Activated T-helper 2 cell treated with anti-CD3 and anti-CD28 coated beads, Interferon-gamma antibody, Interleukin-2, Interleukin-4, amounts not matched to agents 10 μg/mL and 5 μg/mL and 100 μg/mL, durations not matched to agents 14 hours and 24 hours and 36 hours (primary cell): Measurements from ENCODE around the gene SF3B6. TPM values are rescaled to one million over a fixed set of nuclear protein-coding genes. Genes with fewer than 3 reads are reported as not detected.

ENCODE experiments used
- DNase-seq: peaks from one replicate; pipeline ENCODE4 v3.0.0; 2021; ENCODE audit warnings: low spot score
- H3K27ac Mint-ChIP-seq: one replicate; pipeline ENCODE4 v1.8.0; 2021; ENCODE audit warnings: mixed read lengths
- H3K27me3 Mint-ChIP-seq: one replicate; pipeline ENCODE4 v1.8.0; 2021; ENCODE audit warnings: low read depth, mixed read lengths
- H3K36me3 Mint-ChIP-seq: one replicate; pipeline ENCODE4 v1.8.0; 2021; ENCODE audit warnings: low read depth, mixed read lengths
- H3K4me1 Mint-ChIP-seq: one replicate; pipeline ENCODE4 v1.8.0; 2021; ENCODE audit warnings: low read depth, mixed read lengths
- H3K4me3 Mint-ChIP-seq: one replicate; pipeline ENCODE4 v1.8.0; 2021; ENCODE audit warnings: low read depth, mild to moderate bottlenecking, moderate library complexity, mixed read lengths
- H3K9me3 Mint-ChIP-seq: one replicate; pipeline ENCODE4 v1.8.0; 2021; ENCODE audit warnings: mixed read lengths
- intact Hi-C: fragments of 100-400 bp; cut with micrococcal nuclease; formaldehyde crosslinking; loops from one replicate; pipeline ENCODE4 v1.15.1; 2023
- total RNA-seq: library from RNA; stranded (reverse); gene quantifications from 2 replicates; pipeline ENCODE4 v1.2.3, GENCODE V29; 2022

Gene SF3B6
- total RNA-seq, 1 donor from 2014 or later, result 143 TPM

DNA sequence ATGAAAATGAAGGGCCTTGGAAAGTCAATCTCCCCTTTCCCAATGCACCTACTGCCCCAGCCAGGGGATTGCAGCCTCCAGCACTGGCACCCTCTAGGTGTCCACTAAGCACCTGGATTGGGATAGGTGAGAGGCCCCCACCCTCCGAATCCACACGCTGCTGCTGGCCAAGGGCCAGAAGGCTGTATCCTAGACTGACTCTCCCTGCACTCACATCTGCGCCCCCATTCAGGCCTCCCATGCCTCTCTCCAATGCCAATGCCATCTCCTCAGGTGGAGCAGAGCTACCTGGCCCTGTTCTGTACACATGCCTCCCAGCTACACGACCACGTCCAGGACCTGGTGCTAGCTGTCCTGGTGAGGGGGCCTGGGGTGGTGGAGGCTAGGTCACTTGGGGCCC lies 56.4 kb downstream of the SF3B6 start:
- Mint-ChIP-seq H3K4me1 (no peaks in the 10 kb centered on the region), H3K27ac (no peak overlapping the region), H3K36me3 (no peaks in the 10 kb centered on the region), H3K27me3 (no peaks in the 10 kb centered on the region), H3K4me3 (no peak overlapping the region), H3K9me3 (no peaks in the 10 kb centered on the region)
- no peak for DNase-seq
- intact Hi-C loops, result no loop called here

DNA sequence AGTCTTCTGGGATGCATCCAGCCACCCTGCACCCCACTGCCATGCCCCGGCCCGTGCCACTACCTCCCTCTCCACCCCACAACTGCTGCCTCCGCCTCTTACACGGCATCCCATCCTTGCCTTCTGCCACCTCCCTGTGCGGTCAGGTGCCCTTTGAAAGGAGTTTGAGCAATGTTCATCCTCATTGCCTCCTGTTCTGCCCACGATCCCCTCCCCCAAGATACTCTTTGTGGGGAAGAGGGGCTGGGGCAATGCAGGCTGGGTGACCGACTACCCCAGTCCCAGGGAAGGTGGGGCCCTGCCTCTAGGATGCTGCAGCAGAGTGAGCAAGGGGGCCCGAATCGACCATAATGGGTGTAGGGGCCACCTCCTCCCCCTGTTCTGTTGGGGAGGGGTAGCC lies 57.9 kb downstream of the SF3B6 start:
- intact Hi-C loops, result no loop called here
- Mint-ChIP-seq H3K36me3 (no peaks in the 10 kb centered on the region), H3K27ac (no peak overlapping the region), H3K9me3 (no peaks in the 10 kb centered on the region), H3K4me3 (no peak overlapping the region), H3K27me3 (peaks cover 4% of the 10 kb centered on the region), H3K4me1 (no peaks in the 10 kb centered on the region)
- no peak for DNase-seq

GRCh38 chr2:24017711-24018110 lies 58.4 kb downstream of the SF3B6 start:
- Mint-ChIP-seq H3K27ac (no peak overlapping the region), H3K4me1 (no peaks in the 10 kb centered on the region), H3K27me3 (peaks cover 7% of the 10 kb centered on the region), H3K9me3 (no peaks in the 10 kb centered on the region), H3K36me3 (no peaks in the 10 kb centered on the region), H3K4me3 (no peak overlapping the region)
- intact Hi-C loops, result no loop called here
- DNase-seq, result no peak

Other genes starting within 250 kb of the SF3B6 start
- gene ATAD2B, start 149.2 kb downstream of the SF3B6 start, total RNA-seq, result 24.2 and 24.8 TPM in 2 replicates
- 17.6 and 18.3 TPM in 2 replicates for gene UBXN2A, start 135.9 kb downstream of the SF3B6 start, total RNA-seq
- 0.14 TPM in 1 of 2 replicates, not detected in the other for gene MFSD2B, start 66.2 kb downstream of the SF3B6 start, total RNA-seq
- 22.0 and 22.1 TPM in 2 replicates for gene WDCP, start 28.9 kb downstream of the SF3B6 start, total RNA-seq
- gene FKBP1B, start 26.6 kb downstream of the SF3B6 start, total RNA-seq, result 1.1 and 2.1 TPM in 2 replicates
- gene TP53I3, start 8.5 kb upstream of the SF3B6 start, total RNA-seq, result 2.7 and 3.1 TPM in 2 replicates
- gene PFN4, start 47.0 kb upstream of the SF3B6 start, total RNA-seq, result 0.30 TPM in 1 of 2 replicates, not detected in the other
- gene FAM228B, start 47.1 kb upstream of the SF3B6 start, total RNA-seq, result 4.5 and 6.3 TPM in 2 replicates
- gene FAM228A, start 98.7 kb upstream of the SF3B6 start, total RNA-seq, result 0.21 TPM in 1 of 2 replicates, not detected in the other